GM10266 (cell line): ENCODE data around the gene RBMY1A1.
"Not testable (repeated sequence)": the region's sequence is repeated elsewhere in the genome, so short reads cannot be mapped to it uniquely, and the experiment has no call there.

Experiments used
- DNase-seq: peaks from one replicate; pipeline ENCODE4 v3.0.0; 2012; ENCODE audit errors: extremely low spot score
- CTCF ChIP-seq: IDR thresholded peaks from 2 replicates; pipeline ENCODE4 v1.5.1; 2012; ENCODE audit warnings: mild to moderate bottlenecking, low read depth; ENCODE audit not compliant: control insufficient read depth, insufficient read depth; ENCODE audit errors: missing control alignments

RBMY1A1 gene

GRCh38 chrY:21534579-21534978, at the start of gene RBMY1A1:
Gene RBMY1A1 (plus strand): TSS chrY:21534879. CDS start chrY:21536892, 2,013 bp downstream.
- not testable (repeated sequence) for DNase-seq

GRCh38 chrY:21511038-21511437, 23.6 kb upstream of the RBMY1A1 start, which contains the start of gene RBMY1B:
Gene RBMY1B (plus strand): TSS chrY:21511338. CDS start chrY:21513351, 2,013 bp downstream.
- DNase-seq: not testable (repeated sequence)

- DNase-seq: not testable (repeated sequence)
Observed at GRCh38 chrY:21559316-21559984, 24.8 kb downstream of the RBMY1A1 start.

- no peak for TF ChIP-seq CTCF
- DNase-seq: no peak
Observed at GRCh38 chrY:21585449-21585848, 50.8 kb downstream of the RBMY1A1 start.

- not testable (repeated sequence) for DNase-seq
Observed at GRCh38 chrY:21586454-21586853, 51.8 kb downstream of the RBMY1A1 start.

GRCh38 chrY:21592059-21592458, 57.4 kb downstream of the RBMY1A1 start:
- TF ChIP-seq CTCF: no peak
- DNase-seq: no peak

- not testable (repeated sequence) for DNase-seq
Observed at GRCh38 chrY:21596287-21596686, 61.6 kb downstream of the RBMY1A1 start.
